Endodermal cell (in vitro differentiated cells): ENCODE measurements around the gene ANGEL1. TPM values are rescaled to one million over a fixed set of nuclear protein-coding genes. Genes with fewer than 3 reads are reported as not detected.
A peak's percentile ranks its signal among the peaks of the same experiment; 100 is the strongest.

Source experiments
- DNase-seq: peaks from one replicate; pipeline ENCODE4 v3.0.0-alpha.2; 2017
- H3K27ac ChIP-seq: 2 replicates; pipeline ENCODE4 v1.5.1; 2013; ENCODE audit warnings: mild to moderate bottlenecking, low read depth, low read length, moderate library complexity
- H3K27me3 ChIP-seq: 2 replicates; pipeline ENCODE4 v1.6.1; 2013; ENCODE audit warnings: mild to moderate bottlenecking, low read length, moderate library complexity; ENCODE audit not compliant: insufficient read depth, control insufficient read depth, poor library complexity, severe bottlenecking
- H3K36me3 ChIP-seq: 2 replicates; pipeline ENCODE4 v1.7.0; 2013; ENCODE audit warnings: mild to moderate bottlenecking, low read length, moderate library complexity; ENCODE audit not compliant: control insufficient read depth, insufficient read depth
- H3K4me1 ChIP-seq: one replicate; pipeline ENCODE4 v1.7.0; 2013; ENCODE audit warnings: low read length; ENCODE audit not compliant: control insufficient read depth, insufficient read depth
- H3K4me3 ChIP-seq: 2 replicates; pipeline ENCODE4 v1.5.1; 2013; ENCODE audit warnings: mild to moderate bottlenecking, low read length, moderate library complexity
- H3K9ac ChIP-seq: 2 replicates; pipeline ENCODE4 v1.6.1; 2013; ENCODE audit warnings: mild to moderate bottlenecking, low read length, moderate library complexity; ENCODE audit not compliant: poor library complexity, severe bottlenecking; ENCODE audit errors: extremely low read depth
- H3K9me3 ChIP-seq: 2 replicates; pipeline ENCODE4 v1.6.1; 2013; ENCODE audit warnings: mild to moderate bottlenecking, low read length, moderate library complexity; ENCODE audit not compliant: control insufficient read depth
- H3K27ac Mint-ChIP-seq: 2 replicates; pipeline ENCODE4 v1.8.0; 2020; ENCODE audit warnings: mixed read lengths
- H3K27me3 Mint-ChIP-seq: 2 replicates; pipeline ENCODE4 v1.8.0; 2021; ENCODE audit warnings: mild to moderate bottlenecking, mixed read lengths; ENCODE audit not compliant: insufficient read depth
- H3K36me3 Mint-ChIP-seq: 2 replicates; pipeline ENCODE4 v1.8.0; 2020; ENCODE audit warnings: low read depth, mixed read lengths
- H3K4me1 Mint-ChIP-seq: 2 replicates; pipeline ENCODE4 v1.8.0; 2020; ENCODE audit warnings: mixed read lengths
- H3K4me3 Mint-ChIP-seq: 2 replicates; pipeline ENCODE4 v1.8.0; 2020; ENCODE audit warnings: mild to moderate bottlenecking, moderate library complexity, mixed read lengths
- H3K9me3 Mint-ChIP-seq: 2 replicates; pipeline ENCODE4 v1.8.0; 2020; ENCODE audit warnings: mild to moderate bottlenecking, mixed read lengths
- WGBS, 2 experiments: methylation state at CpG; one replicate each; pipeline versions ENCODE4 v1.1.5 to v1.1.7; 2013; ENCODE audit warnings: missing lambda C conversion rate in 2 of 2, mixed read lengths in 1 of 2; ENCODE audit not compliant: insufficient coverage in 1 of 2, insufficient read length in 1 of 2; 5-methylcytosine and 5-hydroxymethylcytosine counted together
- total RNA-seq, 2 donors: library from RNA; stranded (reverse); fragmentation: NEBNext Ultra II Directional in 1 of 2; extraction: Animal tissue kit (Norgen Biotek cat#: 25700) in 1 of 2; gene quantifications; 2 replicates in 1 of 2; 3 replicates in 1 of 2; pipeline ENCODE4 v1.2.1, GENCODE V29; 2021
- TF ChIP-seq, protein P1 (sequence below): fragments of 200-600 bp; sonication (generic); conservative IDR thresholded peaks from 2 replicates; pipeline ENCODE4 v1.5.0; 2021; ENCODE audit warnings: antibody characterized with exemption, mild to moderate bottlenecking

Gene ANGEL1
- total RNA-seq, 2 donors from 2014 or later = 21.5 to 32.5 TPM

DNA sequence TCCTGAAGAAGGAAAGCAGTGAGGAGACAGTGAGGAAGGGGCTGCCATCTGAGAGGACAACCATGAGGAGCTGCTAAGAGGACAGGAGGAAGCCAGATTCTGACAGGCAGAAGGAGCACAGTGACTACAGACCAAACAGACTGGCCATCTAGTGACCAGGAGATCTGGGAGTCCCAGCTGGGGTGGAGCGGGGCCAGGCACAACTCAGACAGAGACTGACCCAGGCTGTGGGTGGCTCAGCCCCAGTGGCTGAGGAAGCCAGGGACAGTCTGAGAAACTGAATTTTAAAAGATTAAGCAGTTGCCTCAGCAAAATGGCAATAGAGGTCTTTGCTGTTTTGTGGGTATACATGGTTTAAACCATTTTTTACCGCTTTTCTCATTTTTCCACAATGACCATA, 42.4 kb upstream of the ANGEL1 start:
- H3K4me1 ChIP-seq = no peaks in the 10 kb centered on the region
- Mint-ChIP-seq H3K27me3 (peaks cover 2% of the 10 kb centered on the region), H3K36me3 (no peaks in the 10 kb centered on the region), H3K9me3 (no peaks in the 10 kb centered on the region), H3K4me1 (no peaks in the 10 kb centered on the region), H3K4me3 (no peak overlapping the region), H3K27ac (no peak overlapping the region)
- peaks cover 18% of the 10 kb centered on the region for H3K27me3 ChIP-seq
- H3K27ac ChIP-seq = no peak overlapping the region
- no peaks in the 10 kb centered on the region for H3K36me3 ChIP-seq
- no peaks in the 10 kb centered on the region for H3K9me3 ChIP-seq
- no peak for DNase-seq
- 86 to 97% methylated on average over 1 of the region's 2 CpGs for WGBS, 2 experiments
- TF ChIP-seq, protein P1, sequence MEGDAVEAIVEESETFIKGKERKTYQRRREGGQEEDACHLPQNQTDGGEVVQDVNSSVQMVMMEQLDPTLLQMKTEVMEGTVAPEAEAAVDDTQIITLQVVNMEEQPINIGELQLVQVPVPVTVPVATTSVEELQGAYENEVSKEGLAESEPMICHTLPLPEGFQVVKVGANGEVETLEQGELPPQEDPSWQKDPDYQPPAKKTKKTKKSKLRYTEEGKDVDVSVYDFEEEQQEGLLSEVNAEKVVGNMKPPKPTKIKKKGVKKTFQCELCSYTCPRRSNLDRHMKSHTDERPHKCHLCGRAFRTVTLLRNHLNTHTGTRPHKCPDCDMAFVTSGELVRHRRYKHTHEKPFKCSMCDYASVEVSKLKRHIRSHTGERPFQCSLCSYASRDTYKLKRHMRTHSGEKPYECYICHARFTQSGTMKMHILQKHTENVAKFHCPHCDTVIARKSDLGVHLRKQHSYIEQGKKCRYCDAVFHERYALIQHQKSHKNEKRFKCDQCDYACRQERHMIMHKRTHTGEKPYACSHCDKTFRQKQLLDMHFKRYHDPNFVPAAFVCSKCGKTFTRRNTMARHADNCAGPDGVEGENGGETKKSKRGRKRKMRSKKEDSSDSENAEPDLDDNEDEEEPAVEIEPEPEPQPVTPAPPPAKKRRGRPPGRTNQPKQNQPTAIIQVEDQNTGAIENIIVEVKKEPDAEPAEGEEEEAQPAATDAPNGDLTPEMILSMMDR = no peak
- no peak overlapping the region for H3K4me3 ChIP-seq
- no peak overlapping the region for H3K9ac ChIP-seq

DNA sequence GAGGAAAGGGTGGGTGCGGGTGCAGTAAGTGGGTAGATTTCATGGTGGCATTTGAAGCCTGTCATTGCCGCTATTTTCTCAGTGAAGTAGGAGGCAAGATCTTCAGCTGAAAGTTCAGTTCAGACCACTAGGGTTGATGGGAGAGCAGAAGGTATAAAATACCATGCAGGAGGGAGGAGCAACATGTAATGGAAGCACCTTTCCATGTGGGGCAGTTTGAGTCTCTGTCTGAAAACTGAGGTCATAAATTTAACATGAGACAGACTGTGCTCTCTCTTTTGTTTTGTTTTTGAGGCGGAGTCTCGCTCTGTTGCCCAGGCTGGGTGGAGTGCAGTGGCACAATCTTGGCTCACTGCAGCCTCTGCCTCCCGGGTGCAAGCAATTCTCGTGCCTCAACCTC, 36.2 kb upstream of the ANGEL1 start:
- Histone ChIP-seq H3K36me3 (no peaks in the 10 kb centered on the region), H3K27ac (no peak overlapping the region), H3K27me3 (no peaks in the 10 kb centered on the region), H3K9ac (no peak overlapping the region), H3K4me1 (no peaks in the 10 kb centered on the region), H3K4me3 (no peak overlapping the region), H3K9me3 (no peaks in the 10 kb centered on the region)
- Mint-ChIP-seq H3K36me3 (no peaks in the 10 kb centered on the region), H3K27ac (no peak overlapping the region), H3K4me3 (no peak overlapping the region), H3K9me3 (no peaks in the 10 kb centered on the region), H3K27me3 (peaks cover 4% of the 10 kb centered on the region), H3K4me1 (no peaks in the 10 kb centered on the region)
- no peak for DNase-seq
- TF ChIP-seq, protein P1 = peak; percentile 52
- 93 to 94% methylated on average over 6 of the region's 6 CpGs for WGBS, 2 experiments

DNA sequence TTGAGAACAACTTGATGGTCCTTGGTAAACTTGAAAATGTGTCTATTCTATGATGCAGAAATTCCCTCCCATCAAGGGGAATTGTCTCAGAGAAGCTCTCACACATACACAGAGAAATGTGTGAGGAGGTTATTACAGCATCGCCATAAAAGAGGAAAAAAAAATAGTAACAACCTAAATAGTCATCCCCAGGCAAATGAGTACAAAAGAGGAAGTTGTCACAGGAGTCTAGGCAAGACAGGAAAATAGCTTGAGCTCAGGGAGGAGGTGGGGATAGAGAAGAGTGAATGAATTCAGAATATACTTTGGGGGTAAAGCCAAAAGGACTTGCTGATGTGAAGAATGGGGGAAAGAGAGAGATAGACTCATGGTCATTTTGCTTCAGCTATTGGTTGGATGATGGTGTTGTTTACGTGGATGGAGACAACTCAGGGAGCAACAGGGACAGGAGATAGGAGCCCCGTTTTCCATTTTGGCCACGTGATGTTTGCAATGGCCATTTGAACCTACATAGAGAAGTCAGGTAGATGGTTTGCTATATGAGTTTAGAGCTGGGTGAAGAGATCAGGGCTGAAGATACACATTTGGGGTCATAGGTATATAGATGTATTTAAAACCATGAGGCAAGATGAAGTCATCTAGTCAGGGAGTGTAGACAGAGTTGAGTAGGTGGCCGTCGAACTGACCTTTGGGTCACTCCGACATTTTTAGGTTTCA, 33.8 kb upstream of the ANGEL1 start:
- Histone ChIP-seq H3K4me3 (no peak overlapping the region), H3K4me1 (no peaks in the 10 kb centered on the region), H3K27me3 (no peaks in the 10 kb centered on the region), H3K27ac (no peak overlapping the region), H3K9ac (no peak overlapping the region), H3K36me3 (no peaks in the 10 kb centered on the region), H3K9me3 (no peaks in the 10 kb centered on the region)
- no peak for DNase-seq
- Mint-ChIP-seq H3K9me3 (no peaks in the 10 kb centered on the region), H3K4me3 (no peak overlapping the region), H3K27me3 (peaks cover 3% of the 10 kb centered on the region), H3K4me1 (no peaks in the 10 kb centered on the region), H3K27ac (no peak overlapping the region), H3K36me3 (no peaks in the 10 kb centered on the region)
- TF ChIP-seq, protein P1 = no peak
- 87 to 95% methylated on average over 6 of the region's 7 CpGs for WGBS, 2 experiments
